Kidney (tissue), 14 donors: ENCODE measurements around the gene SLC25A10. TPM values are rescaled to one million over a fixed set of nuclear protein-coding genes. Genes with fewer than 3 reads are reported as not detected.
A peak's percentile ranks its signal among the peaks of the same experiment; 100 is the strongest.

ENCODE experiments used
- DNase-seq, 5 donors: peaks; one replicate each; pipeline ENCODE4 v3.0.0-alpha.2; 2013 to 2020
- FAIRE-seq: peaks from 2 replicates; lab custom pipeline; 2012; peaks lifted over from hg19 to GRCh38; lab: Jason Lieb, UNC
- H3K27ac ChIP-seq, 2 donors: one replicate each; pipeline ENCODE4 v1.7.0; 2013; ENCODE audit warnings: low read depth in 2 of 2, low read length in 2 of 2, inconsistent platforms in 1 of 2
- H3K27me3 ChIP-seq: one replicate; pipeline ENCODE4 v1.7.1; 2013; ENCODE audit warnings: low read length, inconsistent platforms; ENCODE audit not compliant: control insufficient read depth, insufficient read depth
- H3K36me3 ChIP-seq, 3 donors: one replicate each; pipeline versions ENCODE4 v1.7.0 to v1.7.1; 2013; ENCODE audit warnings: low read length in 3 of 3, control low read depth in 1 of 3, inconsistent platforms in 1 of 3; ENCODE audit not compliant: insufficient read depth in 3 of 3, control insufficient read depth in 2 of 3
- H3K4me1 ChIP-seq, 3 donors: one replicate each; pipeline versions ENCODE4 v1.7.0 to v1.7.1; 2013; ENCODE audit warnings: low read length in 3 of 3, inconsistent platforms in 1 of 3, low read depth in 1 of 3; ENCODE audit not compliant: control insufficient read depth in 2 of 3, insufficient read depth in 2 of 3
- H3K4me3 ChIP-seq, 3 donors: one replicate each; pipeline versions ENCODE4 v1.7.0 to v1.8.1; 2013; ENCODE audit warnings: low read length in 3 of 3, control low read depth in 1 of 3, inconsistent platforms in 1 of 3
- H3K9ac ChIP-seq, 3 donors: one replicate each; pipeline versions ENCODE4 v1.7.0 to v1.7.1; 2013; ENCODE audit warnings: low read length in 3 of 3, control low read depth in 1 of 3, inconsistent platforms in 1 of 3
- H3K9me3 ChIP-seq, 3 donors: one replicate each; pipeline versions ENCODE4 v1.7.0 to v1.7.1; 2013; ENCODE audit warnings: low read length in 3 of 3, control low read depth in 1 of 3, inconsistent platforms in 1 of 3; ENCODE audit not compliant: control insufficient read depth in 2 of 3, insufficient read depth in 1 of 3
- intact Hi-C: fragments of 100-400 bp; cut with DNase I; formaldehyde crosslinking; loops from one replicate; pipeline ENCODE4 v1.11.1; 2022
- polyA plus RNA-seq: library from polyadenylated mRNA; stranded (reverse); fragments of 350-450 nt; fragmentation: Illumina TruSeq; extraction: RNeasy Lipid Tissue Mini Kit (QIAGEN cat#74804); gene quantifications from one replicate; pipeline ENCODE4 v1.2.3, GENCODE V29; 2014; ENCODE audit warnings: low read depth, low replicate concordance; ENCODE audit not compliant: insufficient read depth
- total RNA-seq: library from RNA; stranded (reverse); fragmentation: NEBNext Ultra II Directional; extraction: Animal tissue kit (Norgen Biotek cat#: 25700); gene quantifications from one replicate; pipeline ENCODE4 v1.2.1, GENCODE V29; 2021
- TF ChIP-seq, protein P1 (sequence below): IDR thresholded peaks from 3 replicates; pipeline ENCODE4 v1.5.1; 2012; ENCODE audit warnings: mild to moderate bottlenecking, moderate library complexity, borderline replicate concordance; ENCODE audit not compliant: insufficient read depth; ENCODE audit errors: extremely low read depth
- donor health status: control.
- donor health status: control.
- donor health status: control.
- donor health status: control.
- donor health status: control.
- donor health status: DM: yes; HTN: yes; CAD: no.
- donor health status: Normal renal cell carcinoma (clear cell type).

SLC25A10 gene
- total and polyA plus RNA-seq, 2 donors from 2014 or later, result 19.9 to 94.5 TPM

DNA sequence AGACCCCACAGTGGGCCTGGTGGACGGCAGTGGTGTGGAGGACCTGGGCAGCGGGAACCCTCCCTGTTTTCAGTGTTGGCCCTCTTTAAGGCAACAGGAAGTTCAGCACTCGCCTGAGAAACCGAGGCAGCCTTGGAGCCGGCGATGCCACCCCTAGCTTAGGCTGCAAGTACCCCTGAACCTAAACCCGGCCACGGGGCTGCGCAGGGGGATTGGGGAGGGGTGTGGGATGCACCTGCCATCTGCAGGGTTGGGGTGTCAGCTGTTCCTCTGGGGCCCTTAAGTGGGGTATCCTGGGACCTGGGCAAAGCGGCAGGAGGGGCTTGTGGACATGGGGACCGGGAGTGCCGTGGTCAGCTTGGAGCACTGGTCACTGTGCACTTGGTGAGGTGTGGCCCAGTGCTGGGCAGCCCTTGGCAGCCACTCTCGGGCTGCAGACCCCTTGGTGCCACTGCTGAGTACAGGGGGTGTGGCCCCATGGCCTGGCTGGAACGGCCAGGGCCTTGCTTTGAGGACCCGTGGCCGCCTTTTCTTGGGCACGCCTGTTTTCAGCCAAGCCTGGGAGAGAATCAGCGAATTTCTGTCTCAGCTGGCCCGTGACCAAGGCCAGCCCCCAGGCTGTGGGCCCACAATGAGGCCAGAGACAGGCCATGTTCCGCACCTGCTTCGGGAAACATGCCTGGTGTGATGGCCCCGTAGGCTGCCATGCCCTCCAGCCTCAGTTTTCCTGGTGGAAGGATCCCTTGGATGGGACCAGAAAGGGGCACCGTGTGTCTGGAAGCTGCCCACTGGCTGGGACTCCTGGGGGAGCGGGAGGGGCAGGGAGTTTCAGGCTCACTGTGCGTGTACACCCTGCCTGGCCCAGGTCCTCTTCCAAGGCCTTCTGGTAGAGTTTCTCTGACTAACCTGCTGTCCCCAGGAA lies 4.1 kb upstream of the SLC25A10 start:
- H3K4me1 ChIP-seq, result peaks cover 0 to 27% (median 7%) of the 10 kb centered on the region in 3 donors

DNA sequence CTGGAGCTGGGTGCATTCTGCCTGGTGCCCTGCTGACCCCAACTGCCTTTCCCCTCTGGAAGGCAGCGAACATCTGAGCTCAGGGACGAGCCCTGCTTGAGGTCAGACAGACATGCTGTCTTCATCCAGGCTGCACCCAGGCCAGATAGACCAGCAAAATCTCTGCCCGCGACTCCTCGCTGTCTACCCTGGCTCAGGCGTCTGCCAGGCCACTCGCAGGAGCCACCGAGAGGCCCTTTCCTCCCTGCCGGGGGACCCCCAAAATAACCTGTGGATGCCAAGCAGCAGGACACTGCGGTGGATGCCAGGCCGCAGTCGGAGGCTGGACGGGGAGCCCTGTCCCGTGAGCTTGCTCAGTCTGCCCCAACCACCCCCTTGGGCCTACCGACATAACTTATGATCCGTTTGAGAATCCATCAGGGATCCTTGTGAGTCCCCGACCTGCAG lies 3.3 kb upstream of the SLC25A10 start:
- H3K9ac ChIP-seq, result no peak overlapping the region
- peak in 1 of 5 donors; percentile 70 for DNase-seq

More for the DNA sequence above, 4.1 kb upstream of the SLC25A10 start:
- TF ChIP-seq, protein P1, sequence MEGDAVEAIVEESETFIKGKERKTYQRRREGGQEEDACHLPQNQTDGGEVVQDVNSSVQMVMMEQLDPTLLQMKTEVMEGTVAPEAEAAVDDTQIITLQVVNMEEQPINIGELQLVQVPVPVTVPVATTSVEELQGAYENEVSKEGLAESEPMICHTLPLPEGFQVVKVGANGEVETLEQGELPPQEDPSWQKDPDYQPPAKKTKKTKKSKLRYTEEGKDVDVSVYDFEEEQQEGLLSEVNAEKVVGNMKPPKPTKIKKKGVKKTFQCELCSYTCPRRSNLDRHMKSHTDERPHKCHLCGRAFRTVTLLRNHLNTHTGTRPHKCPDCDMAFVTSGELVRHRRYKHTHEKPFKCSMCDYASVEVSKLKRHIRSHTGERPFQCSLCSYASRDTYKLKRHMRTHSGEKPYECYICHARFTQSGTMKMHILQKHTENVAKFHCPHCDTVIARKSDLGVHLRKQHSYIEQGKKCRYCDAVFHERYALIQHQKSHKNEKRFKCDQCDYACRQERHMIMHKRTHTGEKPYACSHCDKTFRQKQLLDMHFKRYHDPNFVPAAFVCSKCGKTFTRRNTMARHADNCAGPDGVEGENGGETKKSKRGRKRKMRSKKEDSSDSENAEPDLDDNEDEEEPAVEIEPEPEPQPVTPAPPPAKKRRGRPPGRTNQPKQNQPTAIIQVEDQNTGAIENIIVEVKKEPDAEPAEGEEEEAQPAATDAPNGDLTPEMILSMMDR, result no peak
- intact Hi-C loops, result no loop called here
- Histone ChIP-seq H3K36me3 (peaks cover 0 to 5% (median 0%) of the 10 kb centered on the region in 3 donors), H3K9ac (no peak overlapping the region), H3K27me3 (peaks cover 4% of the 10 kb centered on the region), H3K4me3 (no peak overlapping the region), H3K9me3 (no peaks in the 10 kb centered on the region), H3K27ac (no peak overlapping the region)
- FAIRE-seq (no peak), DNase-seq (peak in 1 of 5 donors; percentile 71)

DNA sequence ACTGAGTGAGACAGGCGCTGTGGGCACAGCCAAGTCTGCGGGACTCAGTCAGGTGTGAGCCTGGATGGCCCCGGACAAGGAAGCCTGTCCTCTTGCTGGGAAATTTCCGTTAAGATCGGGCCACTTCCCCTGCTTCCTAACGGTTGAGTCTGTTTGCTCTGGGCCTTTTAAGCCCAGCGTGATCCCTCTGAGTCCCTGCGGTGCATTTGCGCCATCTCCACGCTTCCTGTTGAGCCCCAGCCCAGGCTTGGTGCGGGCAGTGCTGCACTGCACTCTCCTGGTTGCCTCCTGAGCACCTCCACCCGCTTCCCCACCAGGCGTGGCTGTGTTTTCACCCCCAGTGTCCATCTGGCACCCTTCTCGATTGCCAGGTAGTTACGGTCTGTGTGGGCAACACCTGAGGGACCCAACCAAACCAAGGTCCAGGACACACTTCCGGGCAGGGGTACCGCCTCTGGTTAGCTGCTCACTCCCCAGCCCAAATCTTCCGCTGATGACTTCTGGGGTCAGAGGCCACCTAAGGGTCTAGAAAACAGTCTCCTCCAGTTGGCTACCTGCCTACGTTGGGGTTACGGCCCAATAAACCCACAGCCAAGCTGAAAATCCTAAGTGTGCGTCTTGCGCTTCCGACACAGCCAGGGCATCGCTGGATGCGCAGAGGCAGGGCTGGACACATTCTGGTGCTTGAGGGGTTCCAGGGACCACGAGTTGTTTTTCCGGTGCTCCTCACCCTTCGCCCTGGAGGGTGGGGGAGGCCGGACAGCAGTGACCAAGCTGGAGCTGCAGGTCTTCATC lies 1.4 kb upstream of the SLC25A10 start:
- H3K27ac ChIP-seq, result no peak overlapping the region
- TF ChIP-seq, protein P1, result no peak
- peak overlapping the region in 1 of 3 donors; percentile 55 for H3K9ac ChIP-seq
- peaks cover 0 to under 1% (median 0%) of the 10 kb centered on the region in 3 donors for H3K36me3 ChIP-seq
- DNase-seq (peak in 3 of 5 donors; percentile 16 to 75 (median 66)), FAIRE-seq (no peak)
- intact Hi-C loops, result no loop called here
- H3K4me3 ChIP-seq, result peak overlapping the region in 2 of 3 donors; percentile 6 to 62
- H3K4me1 ChIP-seq, result peaks cover 0 to 35% (median 7%) of the 10 kb centered on the region in 3 donors
- no peaks in the 10 kb centered on the region for H3K9me3 ChIP-seq
- peaks cover 4% of the 10 kb centered on the region for H3K27me3 ChIP-seq

More for the DNA sequence above, 3.3 kb upstream of the SLC25A10 start:
- H3K4me3 ChIP-seq, result no peak overlapping the region
- H3K27me3 ChIP-seq, result peaks cover 4% of the 10 kb centered on the region
- peaks cover 0 to 5% (median 0%) of the 10 kb centered on the region in 3 donors for H3K36me3 ChIP-seq
- peaks cover 0 to 34% (median 7%) of the 10 kb centered on the region in 3 donors for H3K4me1 ChIP-seq
- FAIRE-seq, result no peak
- intact Hi-C loops, result no loop called here
- H3K9me3 ChIP-seq, result no peaks in the 10 kb centered on the region
- TF ChIP-seq, protein P1, result no peak
- H3K27ac ChIP-seq, result no peak overlapping the region
